ENCODE data around the gene MUC5B. TPM values are rescaled to one million over a fixed set of nuclear protein-coding genes. Genes with fewer than 3 reads are reported as not detected.

MUC5B gene
- total and polyA plus RNA-seq, 2 of the 13 experiments (the other 11 are each of a cell fraction or from before 2014, with no cell fraction given) = 0.01 TPM; not detected in 1

- TF ChIP-seq ZNF513 (CRISPR knock-in tag; conservative IDR thresholded peaks at IDR 0.05) = no peak
- TF ChIP-seq, protein P1, sequence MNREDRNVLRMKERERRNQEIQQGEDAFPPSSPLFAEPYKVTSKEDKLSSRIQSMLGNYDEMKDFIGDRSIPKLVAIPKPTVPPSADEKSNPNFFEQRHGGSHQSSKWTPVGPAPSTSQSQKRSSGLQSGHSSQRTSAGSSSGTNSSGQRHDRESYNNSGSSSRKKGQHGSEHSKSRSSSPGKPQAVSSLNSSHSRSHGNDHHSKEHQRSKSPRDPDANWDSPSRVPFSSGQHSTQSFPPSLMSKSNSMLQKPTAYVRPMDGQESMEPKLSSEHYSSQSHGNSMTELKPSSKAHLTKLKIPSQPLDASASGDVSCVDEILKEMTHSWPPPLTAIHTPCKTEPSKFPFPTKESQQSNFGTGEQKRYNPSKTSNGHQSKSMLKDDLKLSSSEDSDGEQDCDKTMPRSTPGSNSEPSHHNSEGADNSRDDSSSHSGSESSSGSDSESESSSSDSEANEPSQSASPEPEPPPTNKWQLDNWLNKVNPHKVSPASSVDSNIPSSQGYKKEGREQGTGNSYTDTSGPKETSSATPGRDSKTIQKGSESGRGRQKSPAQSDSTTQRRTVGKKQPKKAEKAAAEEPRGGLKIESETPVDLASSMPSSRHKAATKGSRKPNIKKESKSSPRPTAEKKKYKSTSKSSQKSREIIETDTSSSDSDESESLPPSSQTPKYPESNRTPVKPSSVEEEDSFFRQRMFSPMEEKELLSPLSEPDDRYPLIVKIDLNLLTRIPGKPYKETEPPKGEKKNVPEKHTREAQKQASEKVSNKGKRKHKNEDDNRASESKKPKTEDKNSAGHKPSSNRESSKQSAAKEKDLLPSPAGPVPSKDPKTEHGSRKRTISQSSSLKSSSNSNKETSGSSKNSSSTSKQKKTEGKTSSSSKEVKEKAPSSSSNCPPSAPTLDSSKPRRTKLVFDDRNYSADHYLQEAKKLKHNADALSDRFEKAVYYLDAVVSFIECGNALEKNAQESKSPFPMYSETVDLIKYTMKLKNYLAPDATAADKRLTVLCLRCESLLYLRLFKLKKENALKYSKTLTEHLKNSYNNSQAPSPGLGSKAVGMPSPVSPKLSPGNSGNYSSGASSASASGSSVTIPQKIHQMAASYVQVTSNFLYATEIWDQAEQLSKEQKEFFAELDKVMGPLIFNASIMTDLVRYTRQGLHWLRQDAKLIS (CRISPR knock-in tag; IDR thresholded peaks at IDR 0.05) = no peak
- no peak for TF ChIP-seq ZNF451 (CRISPR knock-in tag; IDR thresholded peaks at IDR 0.05)
- no peak for TF ChIP-seq ZNF776 (CRISPR knock-in tag; IDR thresholded peaks at IDR 0.05)
- 0 out of 2 replicates have a peak, but pooled peaks have one; percentile 53 for TF ChIP-seq MTA1 (CRISPR knock-in tag; IDR thresholded peaks at IDR 0.05; ENCODE audit: borderline replicate concordance)
- TF ChIP-seq SAP130 (CRISPR knock-in tag; IDR thresholded peaks at IDR 0.05; ENCODE audit: low read depth) = peak; percentile 96
- no peak for TF ChIP-seq KAT2B (IDR thresholded peaks at IDR 0.05; ENCODE audit: borderline replicate concordance, low read depth, low read length)
- TF ChIP-seq AHR (CRISPR knock-in tag; IDR thresholded peaks at IDR 0.05) = peak; percentile 78; the same call in 1 of the 2 replicates
- TF ChIP-seq ZNF225 (CRISPR knock-in tag; IDR thresholded peaks at IDR 0.05) = no peak
- peak; percentile 84; the same call in 1 of the 2 replicates for TF ChIP-seq ZSCAN29 (CRISPR knock-in tag; conservative IDR thresholded peaks at IDR 0.05)
- TF ChIP-seq SRY (CRISPR knock-in tag; IDR thresholded peaks at IDR 0.05) = no peak
- TF ChIP-seq BATF2 (CRISPR knock-in tag; IDR thresholded peaks at IDR 0.05) = no peak
- TF ChIP-seq IRF9 (CRISPR knock-in tag; IDR thresholded peaks at IDR 0.05; ENCODE audit: borderline replicate concordance) = no peak
- TF ChIP-seq GFI1 (CRISPR knock-in tag; IDR thresholded peaks at IDR 0.05; ENCODE audit: borderline replicate concordance) = no peak
- no peak for TF ChIP-seq ZNF230 (CRISPR knock-in tag; IDR thresholded peaks at IDR 0.05)
- TF ChIP-seq SIX1 (CRISPR knock-in tag; IDR thresholded peaks at IDR 0.05; ENCODE audit: borderline replicate concordance) = 0 out of 2 replicates have a peak, but pooled peaks have one; percentile 26
- no peak for TF ChIP-seq PBX3 (CRISPR knock-in tag; IDR thresholded peaks at IDR 0.05; ENCODE audit: borderline replicate concordance)
- no peak for TF ChIP-seq XBP1 (CRISPR knock-in tag; IDR thresholded peaks at IDR 0.05)
- no peak for TF ChIP-seq FOXA1 (IDR thresholded peaks at IDR 0.05)
- peak; percentile 46; the same call in 1 of the 2 replicates for TF ChIP-seq FOXA1 (CRISPR knock-in tag; IDR thresholded peaks at IDR 0.05)
- no peak for TF ChIP-seq ESRRA (CRISPR knock-in tag; IDR thresholded peaks at IDR 0.05; ENCODE audit: low read depth)
- TF ChIP-seq KMT2A (CRISPR knock-in tag; IDR thresholded peaks at IDR 0.05) = peak; percentile 96
Observed at GRCh38 chr11:1298695-1299492, 76.0 kb downstream of the MUC5B start (continued).

Measured in HepG2 (cell line).